Stimulated activated naive CD8-positive, alpha-beta T cell treated with anti-CD3 and anti-CD28 coated beads, Interleukin-15, Interleukin-2, amounts not matched to agents 100 ng/mL and 50 ng/mL, for 24 hours (primary cell): Measurements from ENCODE around the gene PLCB4.
A peak's percentile ranks its signal among the peaks of the same experiment; 100 is the strongest.

Source experiments
- H3K27ac Mint-ChIP-seq: one replicate; pipeline ENCODE4 v1.8.0; 2021; ENCODE audit warnings: mild to moderate bottlenecking, mixed read lengths
- H3K27me3 Mint-ChIP-seq: one replicate; pipeline ENCODE4 v1.8.0; 2021; ENCODE audit warnings: mixed read lengths
- H3K36me3 Mint-ChIP-seq: one replicate; pipeline ENCODE4 v1.8.0; 2021; ENCODE audit warnings: low read depth, mixed read lengths
- H3K4me1 Mint-ChIP-seq: one replicate; pipeline ENCODE4 v1.8.0; 2021; ENCODE audit warnings: low read depth, mixed read lengths
- H3K4me3 Mint-ChIP-seq: one replicate; pipeline ENCODE4 v1.8.0; 2021; ENCODE audit warnings: mild to moderate bottlenecking, mixed read lengths
- H3K9me3 Mint-ChIP-seq: one replicate; pipeline ENCODE4 v1.8.0; 2021; ENCODE audit warnings: mixed read lengths

PLCB4 gene

DNA sequence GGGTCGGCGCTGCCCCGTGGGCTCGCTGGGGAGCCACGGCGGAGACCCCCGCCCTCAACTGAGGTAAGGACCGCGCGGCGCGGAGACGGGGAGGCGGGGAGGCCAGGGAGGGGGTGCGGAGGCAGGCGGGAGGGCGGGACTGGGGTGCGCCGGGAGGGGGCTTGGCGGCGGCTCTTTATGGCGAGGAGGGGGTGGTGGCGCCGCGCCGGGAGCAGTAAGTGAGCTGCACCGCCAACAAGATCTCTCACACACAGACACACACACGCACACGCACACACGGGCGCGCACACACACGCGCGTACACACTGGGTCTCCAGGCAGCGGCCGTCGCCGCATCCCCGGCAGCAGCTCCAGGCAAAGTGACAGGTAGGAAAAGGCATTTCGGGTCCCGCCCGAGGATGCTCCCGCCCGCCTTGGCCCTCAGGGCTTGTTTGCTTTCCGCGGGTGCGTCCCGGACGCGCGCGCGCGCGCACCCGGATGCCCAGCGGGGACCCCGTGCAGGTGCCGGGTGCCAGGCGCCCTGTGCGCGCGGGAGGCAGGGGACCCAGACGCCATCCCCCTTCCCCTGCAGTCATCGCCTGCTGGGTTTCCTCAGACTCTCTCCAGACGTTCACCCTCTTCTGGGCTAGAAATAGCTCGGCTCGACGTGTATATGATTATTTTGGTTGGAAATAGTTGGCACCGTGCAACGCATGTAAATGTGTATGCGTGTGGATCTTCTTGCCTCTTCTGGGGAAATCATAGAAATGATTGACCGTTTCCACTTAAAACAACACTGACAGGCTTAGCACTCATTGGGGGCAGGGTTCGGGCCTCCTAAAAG is at the start of gene PLCB4:
TSS of gene PLCB4 (plus strand) at position 247 of the 823 bp plus-strand sequence. CDS start 238,728 bp downstream, outside the sequence.
- Mint-ChIP-seq H3K4me3 (peak within 1 kb of the TSS; percentile 59), H3K4me1 (peaks cover 4% of the 10 kb centered on the region), H3K27ac (no peak within 1 kb of the TSS), H3K36me3 (peaks cover 4% of the 10 kb centered on the region), H3K9me3 (peaks cover 7% of the 10 kb centered on the region), H3K27me3 (peaks cover 34% of the 10 kb centered on the region)

DNA sequence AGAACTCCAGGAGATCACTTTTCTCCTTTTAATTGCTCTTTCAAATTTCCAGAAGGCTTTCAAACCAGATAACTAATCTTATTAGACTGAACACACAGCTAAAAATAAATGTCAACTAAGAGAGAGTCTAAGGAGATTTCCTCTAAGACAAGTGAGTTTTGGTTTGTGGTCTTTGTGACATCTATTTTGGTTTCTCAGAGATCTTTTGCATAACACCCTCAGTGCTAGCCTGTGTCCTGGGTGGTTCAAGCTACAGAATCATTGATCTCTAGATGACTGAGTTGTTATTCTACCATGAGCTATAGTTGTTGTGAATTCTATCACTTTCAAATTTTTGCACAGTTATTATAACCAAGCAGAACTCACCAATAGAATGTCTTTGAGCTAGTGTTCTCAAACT is 49.1 kb upstream of the PLCB4 start:
- H3K9me3 Mint-ChIP-seq = no peaks in the 10 kb centered on the region
- H3K4me1 Mint-ChIP-seq = no peaks in the 10 kb centered on the region
- no peak overlapping the region for H3K4me3 Mint-ChIP-seq
- no peaks in the 10 kb centered on the region for H3K27me3 Mint-ChIP-seq
- no peak overlapping the region for H3K27ac Mint-ChIP-seq
- no peaks in the 10 kb centered on the region for H3K36me3 Mint-ChIP-seq

DNA sequence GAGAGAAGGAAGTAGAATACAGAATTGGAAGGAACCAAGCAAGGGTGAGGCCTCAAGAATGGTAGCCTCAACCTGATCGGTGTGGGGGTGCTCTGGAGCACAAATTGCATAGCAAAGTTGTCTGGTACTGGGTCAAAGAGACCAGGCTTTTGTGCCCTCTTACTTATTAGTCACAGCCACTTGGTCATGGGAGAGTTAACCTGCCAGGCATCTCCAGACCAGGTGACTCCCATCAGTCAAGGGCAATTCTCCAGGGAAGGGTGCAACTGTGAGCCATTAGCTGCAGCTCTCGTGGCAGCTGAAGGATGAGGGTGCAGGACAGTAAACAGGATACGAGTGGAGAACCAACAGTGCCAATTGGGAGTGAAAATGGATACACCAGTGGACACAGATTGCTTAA is 47.7 kb upstream of the PLCB4 start:
- Mint-ChIP-seq H3K9me3 (peaks cover 3% of the 10 kb centered on the region), H3K36me3 (no peaks in the 10 kb centered on the region), H3K27ac (no peak overlapping the region), H3K4me3 (no peak overlapping the region), H3K27me3 (no peaks in the 10 kb centered on the region), H3K4me1 (no peaks in the 10 kb centered on the region)

DNA sequence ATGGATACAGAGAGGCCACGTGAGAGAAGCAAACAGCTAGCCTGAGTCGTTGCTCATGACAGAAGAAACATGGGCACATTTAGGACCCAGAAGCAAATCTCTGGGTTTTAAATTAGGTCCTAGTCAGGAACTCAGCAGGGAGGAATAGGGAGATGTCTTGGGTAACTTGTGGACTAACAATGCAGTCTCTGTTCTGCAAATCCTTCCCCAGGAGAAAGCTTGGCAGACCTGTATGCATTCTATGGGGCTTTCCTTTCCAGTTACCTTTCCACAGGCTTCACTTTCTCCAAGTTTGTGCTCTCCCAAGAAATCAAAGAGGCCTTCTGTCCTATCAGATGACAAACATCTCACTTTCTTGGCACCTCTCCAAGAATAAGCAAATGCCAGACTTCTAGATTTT is 47.2 kb upstream of the PLCB4 start:
- Mint-ChIP-seq H3K4me3 (no peak overlapping the region), H3K9me3 (peaks cover 3% of the 10 kb centered on the region), H3K4me1 (no peaks in the 10 kb centered on the region), H3K27ac (no peak overlapping the region), H3K36me3 (no peaks in the 10 kb centered on the region), H3K27me3 (no peaks in the 10 kb centered on the region)

DNA sequence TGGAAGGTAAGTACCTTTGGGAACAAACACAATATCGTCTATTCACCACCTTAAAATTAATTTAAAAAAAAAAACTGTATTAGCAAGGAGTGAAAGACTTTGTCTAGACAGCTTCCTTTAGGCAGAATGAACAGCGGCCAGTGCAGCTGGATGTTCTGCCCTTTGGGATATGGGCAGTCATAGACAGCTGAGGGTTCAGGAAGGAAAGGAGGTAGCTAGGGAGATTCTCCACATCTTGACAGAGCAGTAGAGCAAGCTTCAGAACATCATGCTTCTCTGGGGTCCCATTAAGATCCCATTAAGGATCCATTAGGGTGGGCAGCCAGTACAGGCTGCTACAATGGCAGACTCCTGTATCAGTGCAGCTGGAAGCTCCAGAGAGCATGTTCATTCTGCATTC is 46.5 kb upstream of the PLCB4 start:
- no peaks in the 10 kb centered on the region for H3K27me3 Mint-ChIP-seq
- H3K36me3 Mint-ChIP-seq = no peaks in the 10 kb centered on the region
- peaks cover 3% of the 10 kb centered on the region for H3K9me3 Mint-ChIP-seq
- H3K4me1 Mint-ChIP-seq = no peaks in the 10 kb centered on the region
- no peak overlapping the region for H3K27ac Mint-ChIP-seq
- no peak overlapping the region for H3K4me3 Mint-ChIP-seq

DNA sequence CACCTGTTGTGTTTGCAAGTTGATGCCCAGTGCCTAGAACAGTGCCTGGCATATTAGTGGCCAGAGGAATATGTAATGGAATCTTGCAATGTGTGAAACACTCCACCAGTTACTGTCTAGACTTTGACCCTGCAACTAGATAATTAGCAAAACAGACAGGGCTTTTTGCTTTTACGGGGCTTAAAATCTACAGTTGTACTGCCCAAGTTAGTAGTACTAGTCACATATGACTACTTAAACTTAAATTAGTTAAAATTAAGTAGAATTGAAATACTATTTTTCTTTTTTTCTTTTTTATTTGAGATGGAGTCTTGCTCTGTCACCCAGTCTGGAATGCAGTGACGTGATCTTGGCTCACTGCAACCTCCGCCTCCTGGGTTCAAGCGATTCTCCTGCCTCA is 44.3 kb upstream of the PLCB4 start:
- Mint-ChIP-seq H3K27ac (no peak overlapping the region), H3K4me1 (no peaks in the 10 kb centered on the region)

DNA sequence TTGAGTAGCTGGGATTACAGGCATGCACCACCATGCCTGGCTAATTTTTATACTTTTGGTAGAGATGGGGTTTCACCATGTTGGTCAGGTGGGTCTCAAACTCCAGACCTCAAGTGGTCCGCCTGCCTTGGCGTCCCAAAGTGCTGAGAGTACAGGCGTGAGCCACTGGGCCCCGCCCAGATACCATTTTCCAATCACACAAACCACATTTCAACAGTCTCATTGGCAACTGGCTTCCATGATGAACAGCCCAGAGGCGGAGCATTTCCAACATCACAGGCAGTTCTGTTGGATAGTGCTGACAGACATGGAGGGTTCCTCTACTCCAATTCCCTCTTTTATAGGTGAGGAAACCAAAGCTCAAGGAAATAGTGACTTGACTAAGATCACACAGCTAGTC is 43.9 kb upstream of the PLCB4 start:
- no peak overlapping the region for H3K4me3 Mint-ChIP-seq
- H3K9me3 Mint-ChIP-seq = peaks cover 3% of the 10 kb centered on the region
- H3K36me3 Mint-ChIP-seq = no peaks in the 10 kb centered on the region
- no peak overlapping the region for H3K27ac Mint-ChIP-seq
- H3K4me1 Mint-ChIP-seq = no peaks in the 10 kb centered on the region
- H3K27me3 Mint-ChIP-seq = no peaks in the 10 kb centered on the region

More for the DNA sequence above, 44.3 kb upstream of the PLCB4 start:
- Mint-ChIP-seq H3K9me3 (peaks cover 3% of the 10 kb centered on the region), H3K36me3 (no peaks in the 10 kb centered on the region), H3K4me3 (no peak overlapping the region), H3K27me3 (no peaks in the 10 kb centered on the region)

DNA sequence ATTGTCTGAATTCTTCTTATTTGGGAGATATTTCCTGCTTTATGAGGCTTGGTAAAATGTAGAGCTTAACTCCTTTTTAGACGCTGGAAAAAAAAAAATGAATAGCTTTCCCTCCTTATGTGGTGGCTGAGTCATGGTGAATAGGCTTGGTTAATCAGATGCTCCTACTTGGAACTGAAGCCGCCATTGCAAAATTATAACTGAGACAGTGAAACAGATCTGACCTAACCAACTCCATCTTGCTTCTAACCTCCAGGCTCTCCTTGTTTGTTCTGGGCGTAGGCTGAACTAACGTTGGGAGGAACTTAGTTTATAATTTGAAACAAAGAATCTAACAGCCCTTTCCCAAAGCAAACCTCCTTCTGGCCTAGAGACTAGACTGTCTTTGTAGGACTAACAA is 43.2 kb upstream of the PLCB4 start:
- Mint-ChIP-seq H3K27me3 (no peaks in the 10 kb centered on the region), H3K27ac (no peak overlapping the region), H3K4me3 (no peak overlapping the region), H3K9me3 (peaks cover 3% of the 10 kb centered on the region), H3K36me3 (no peaks in the 10 kb centered on the region), H3K4me1 (no peaks in the 10 kb centered on the region)

DNA sequence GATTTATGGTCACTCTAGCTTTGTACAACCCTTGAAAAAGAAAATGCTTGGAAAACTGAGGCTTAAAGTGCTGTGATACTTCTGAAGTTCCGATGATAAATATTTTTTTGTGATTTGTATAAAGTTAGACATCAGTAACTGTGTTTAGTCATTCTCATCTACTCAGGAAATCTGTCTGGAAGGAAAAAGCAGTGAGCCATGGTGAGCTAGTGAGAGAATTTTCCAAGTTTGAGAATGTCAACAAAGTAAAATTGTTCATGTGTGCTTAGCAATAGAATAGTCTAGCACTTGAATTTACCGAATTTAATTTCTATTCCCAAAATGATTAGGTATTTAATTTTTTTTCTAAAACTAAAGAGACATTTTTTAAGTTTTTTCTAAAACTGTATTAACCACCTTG is 41.3 kb upstream of the PLCB4 start:
- H3K27me3 Mint-ChIP-seq = no peaks in the 10 kb centered on the region
- H3K36me3 Mint-ChIP-seq = no peaks in the 10 kb centered on the region
- H3K4me1 Mint-ChIP-seq = no peaks in the 10 kb centered on the region
- H3K27ac Mint-ChIP-seq = no peak overlapping the region
- no peak overlapping the region for H3K4me3 Mint-ChIP-seq
- peaks cover 6% of the 10 kb centered on the region for H3K9me3 Mint-ChIP-seq

DNA sequence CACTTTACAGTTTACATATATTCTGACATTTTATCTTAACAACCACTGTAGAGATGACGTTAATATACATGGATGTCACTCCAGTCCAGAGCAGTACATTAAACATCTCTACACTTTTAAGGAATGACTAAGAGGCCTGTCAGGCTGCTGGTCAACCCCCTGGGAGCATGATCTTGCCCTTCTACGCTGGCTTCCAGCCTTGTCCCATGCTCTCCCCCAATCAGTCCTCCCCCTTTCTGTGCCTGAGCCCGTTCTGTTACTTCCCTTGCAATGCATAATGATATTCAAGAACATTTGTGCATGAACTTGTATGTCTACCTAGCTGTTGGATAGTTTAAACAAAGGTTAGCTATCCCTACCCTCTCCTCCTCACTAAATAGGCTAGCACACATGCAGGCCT is 40.5 kb upstream of the PLCB4 start:
- Mint-ChIP-seq H3K9me3 (peaks cover 6% of the 10 kb centered on the region), H3K36me3 (no peaks in the 10 kb centered on the region), H3K27me3 (no peaks in the 10 kb centered on the region), H3K4me1 (no peaks in the 10 kb centered on the region), H3K27ac (no peak overlapping the region), H3K4me3 (no peak overlapping the region)

DNA sequence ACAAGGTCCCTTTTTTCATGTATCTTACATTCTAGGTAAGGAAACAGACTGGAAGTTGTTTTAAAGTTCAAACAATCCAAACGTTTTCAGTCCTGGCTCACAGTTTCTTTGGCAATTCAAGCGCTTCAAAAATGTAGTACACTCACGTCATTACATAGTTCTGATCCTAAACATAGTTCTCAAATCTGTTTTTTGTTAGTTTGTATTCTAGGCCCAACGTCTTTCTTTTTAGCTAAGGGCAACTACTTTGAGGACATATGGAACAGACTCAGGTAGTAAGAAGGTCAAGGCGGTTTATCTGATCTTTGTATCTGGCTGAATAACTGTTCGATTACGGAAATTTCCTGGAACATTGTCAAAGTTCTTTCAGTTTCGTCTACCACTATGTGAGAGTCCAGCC is 36.9 kb upstream of the PLCB4 start:
- H3K9me3 Mint-ChIP-seq = peaks cover 13% of the 10 kb centered on the region

DNA sequence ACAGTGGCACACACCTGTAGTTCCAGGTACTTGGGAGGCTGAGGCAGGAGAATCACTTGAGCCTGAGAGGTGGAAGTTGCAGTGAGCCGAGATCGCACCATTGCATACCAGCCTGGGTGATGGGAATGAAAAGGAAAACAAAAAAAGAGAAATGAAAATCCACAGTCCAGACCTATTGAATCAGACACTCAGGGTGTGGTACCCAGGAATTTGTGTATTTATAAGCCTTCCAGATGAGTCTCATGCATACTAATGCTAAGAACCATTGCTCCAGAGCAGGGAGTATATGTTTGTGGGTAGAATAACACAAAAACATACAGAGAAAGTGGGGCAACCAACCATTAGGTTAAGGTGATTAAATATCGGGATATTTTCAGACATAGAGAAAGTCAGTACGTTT is 36.1 kb upstream of the PLCB4 start:
- Mint-ChIP-seq H3K4me3 (no peak overlapping the region), H3K9me3 (peaks cover 16% of the 10 kb centered on the region), H3K4me1 (no peaks in the 10 kb centered on the region), H3K36me3 (no peaks in the 10 kb centered on the region), H3K27me3 (no peaks in the 10 kb centered on the region), H3K27ac (no peak overlapping the region)

More for the DNA sequence above, 36.9 kb upstream of the PLCB4 start:
- H3K27me3 Mint-ChIP-seq = no peaks in the 10 kb centered on the region
- no peaks in the 10 kb centered on the region for H3K4me1 Mint-ChIP-seq
- no peaks in the 10 kb centered on the region for H3K36me3 Mint-ChIP-seq
- no peak overlapping the region for H3K27ac Mint-ChIP-seq
- H3K4me3 Mint-ChIP-seq = no peak overlapping the region

DNA sequence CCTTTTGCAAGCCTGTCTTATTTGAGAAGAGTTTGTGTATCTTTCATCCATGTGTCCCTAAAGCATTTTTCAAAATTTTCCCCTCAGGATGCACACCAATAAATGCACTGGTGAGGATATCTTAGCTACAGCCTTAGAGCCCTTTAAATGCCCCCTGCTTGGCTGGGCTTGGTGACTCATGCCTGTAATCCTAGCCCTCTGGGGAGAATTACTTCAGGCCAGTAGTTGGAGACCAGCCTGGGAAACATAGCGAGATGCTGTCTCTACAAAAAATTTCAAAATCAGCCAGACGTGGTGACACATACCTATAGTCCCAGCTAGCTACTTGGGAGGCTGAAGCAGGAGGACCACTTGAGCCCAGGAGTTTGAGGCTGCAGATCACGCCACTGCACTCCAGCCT is 33.8 kb upstream of the PLCB4 start:
- no peak overlapping the region for H3K27ac Mint-ChIP-seq
- no peaks in the 10 kb centered on the region for H3K36me3 Mint-ChIP-seq
- H3K9me3 Mint-ChIP-seq = peaks cover 16% of the 10 kb centered on the region
- H3K4me1 Mint-ChIP-seq = no peaks in the 10 kb centered on the region
- H3K27me3 Mint-ChIP-seq = no peaks in the 10 kb centered on the region
- no peak overlapping the region for H3K4me3 Mint-ChIP-seq

DNA sequence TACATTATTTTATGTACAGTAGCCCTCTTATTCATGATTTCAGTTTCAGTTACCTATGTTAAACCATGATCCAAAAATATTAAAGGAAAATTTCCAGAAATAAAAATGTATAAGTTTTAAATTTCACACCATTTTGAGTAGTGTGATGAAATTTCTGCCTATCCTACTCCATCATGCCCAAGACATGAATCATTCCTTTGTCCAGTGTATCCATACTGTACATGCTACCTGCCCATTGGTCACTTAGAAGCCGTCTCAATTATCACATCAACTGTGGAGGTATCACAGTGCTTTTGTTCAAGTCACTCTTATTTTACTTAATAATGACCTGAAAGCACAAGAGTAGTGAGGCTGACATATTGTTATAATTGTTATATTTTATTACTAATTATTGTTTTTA is 32.3 kb upstream of the PLCB4 start:
- Mint-ChIP-seq H3K27me3 (no peaks in the 10 kb centered on the region), H3K27ac (no peak overlapping the region), H3K9me3 (peaks cover 16% of the 10 kb centered on the region), H3K4me1 (no peaks in the 10 kb centered on the region), H3K4me3 (no peak overlapping the region), H3K36me3 (no peaks in the 10 kb centered on the region)

DNA sequence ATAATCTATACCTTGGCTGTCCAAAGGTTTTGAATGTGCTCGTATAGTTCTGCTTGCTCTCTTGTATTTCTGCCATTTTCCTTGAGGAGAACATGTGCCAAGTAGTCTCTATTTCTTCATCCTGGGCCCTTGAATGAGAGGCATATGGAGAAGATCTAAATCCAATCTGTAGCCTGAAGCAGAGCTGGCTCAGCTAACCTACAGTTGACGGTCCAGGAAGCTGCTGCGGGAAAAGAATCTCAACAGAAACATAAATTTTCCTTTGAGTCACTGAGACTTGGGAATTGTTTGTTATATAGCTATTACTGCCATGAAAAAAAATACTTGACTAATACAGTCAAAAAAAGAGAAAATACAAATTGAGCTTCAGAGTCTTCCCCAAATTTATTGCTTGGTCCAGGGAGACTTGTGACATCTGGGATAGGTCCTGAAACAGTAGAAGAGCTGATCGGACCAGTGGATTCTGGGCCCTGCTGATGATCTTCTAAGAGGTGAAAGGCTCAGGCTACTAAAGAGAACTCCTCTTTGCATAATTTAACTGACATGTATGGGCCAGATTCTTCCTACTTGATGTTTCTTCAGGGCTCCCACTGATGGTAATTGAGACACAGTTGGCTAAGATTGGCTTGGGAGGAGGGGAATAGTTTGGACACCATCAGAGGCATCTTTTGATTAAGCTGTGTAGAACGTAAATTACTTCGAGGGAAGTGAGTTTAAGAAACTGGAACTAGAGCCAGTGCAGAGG is 29.9 kb upstream of the PLCB4 start:
- H3K4me1 Mint-ChIP-seq = no peaks in the 10 kb centered on the region
- no peak overlapping the region for H3K27ac Mint-ChIP-seq
- no peaks in the 10 kb centered on the region for H3K27me3 Mint-ChIP-seq
- no peaks in the 10 kb centered on the region for H3K36me3 Mint-ChIP-seq
- no peak overlapping the region for H3K4me3 Mint-ChIP-seq
- peaks cover 9% of the 10 kb centered on the region for H3K9me3 Mint-ChIP-seq
